Loucy (cell line): Measurements from ENCODE around the gene DLGAP1.

Source experiments
- H2AFZ ChIP-seq: fragments of 200-600 bp; sonication (generic); 2 replicates; pipeline ENCODE4 v1.6.0; 2016; ENCODE audit warnings: antibody characterized with exemption, mild to moderate bottlenecking, low read length, moderate library complexity
- H3F3A ChIP-seq: fragments of 200-600 bp; 2 replicates; pipeline ENCODE4 v1.6.0; 2016; ENCODE audit warnings: antibody characterized with exemption, low read depth, mild to moderate bottlenecking
- H3K27me3 ChIP-seq: fragments of 200-600 bp; sonication (generic); 2 replicates; pipeline ENCODE4 v1.6.1; 2014; ENCODE audit warnings: low read length, mild to moderate bottlenecking; ENCODE audit not compliant: insufficient read depth, poor library complexity, severe bottlenecking
- H3K36me3 ChIP-seq: fragments of 200-600 bp; sonication (generic); 2 replicates; pipeline ENCODE4 v1.6.1; 2016; ENCODE audit warnings: low read length; ENCODE audit not compliant: insufficient read depth
- H3K4me1 ChIP-seq: fragments of 200-600 bp; sonication (generic); 2 replicates; pipeline ENCODE4 v1.5.1; 2014; ENCODE audit warnings: low read length, mild to moderate bottlenecking; ENCODE audit not compliant: insufficient read depth, poor library complexity, severe bottlenecking
- H3K4me2 ChIP-seq: fragments of 200-600 bp; sonication (generic); 2 replicates; pipeline ENCODE4 v1.6.0; 2014; ENCODE audit warnings: antibody characterized with exemption, low read length, low read depth, mild to moderate bottlenecking; ENCODE audit not compliant: poor library complexity, severe bottlenecking
- H3K4me3 ChIP-seq: fragments of 200-600 bp; sonication (generic); 2 replicates; pipeline ENCODE4 v1.5.1; 2014; ENCODE audit warnings: low read length, mild to moderate bottlenecking, mixed read lengths; ENCODE audit not compliant: poor library complexity, severe bottlenecking
- H3K79me2 ChIP-seq: fragments of 200-600 bp; sonication (generic); 2 replicates; pipeline ENCODE4 v1.6.1; 2014; ENCODE audit warnings: low read length; ENCODE audit not compliant: insufficient read depth
- H3K9ac ChIP-seq: fragments of 200-600 bp; sonication (generic); 2 replicates; pipeline ENCODE4 v1.6.0; 2014; ENCODE audit warnings: mild to moderate bottlenecking, low read depth, low read length, moderate library complexity; ENCODE audit not compliant: poor library complexity, severe bottlenecking
- H3K9me2 ChIP-seq: fragments of 200-600 bp; sonication (generic); replicated peaks from 2 replicates; pipeline ENCODE4 v1.6.1; 2016; ENCODE audit warnings: low read depth, low read length, mixed read lengths
- H3K9me3 ChIP-seq: fragments of 200-600 bp; sonication (generic); 2 replicates; pipeline ENCODE4 v1.6.1; 2014; ENCODE audit warnings: mild to moderate bottlenecking, antibody characterized with exemption, low read length, low read depth; ENCODE audit not compliant: insufficient read depth
- H4K20me1 ChIP-seq: fragments of 200-600 bp; sonication (generic); 2 replicates; pipeline ENCODE4 v1.6.0; 2014; ENCODE audit warnings: antibody characterized with exemption, low read length, mild to moderate bottlenecking; ENCODE audit not compliant: insufficient read depth, poor library complexity, severe bottlenecking
- CTCF ChIP-seq: fragments of 200-600 bp; sonication (generic); conservative IDR thresholded peaks from 2 replicates; pipeline ENCODE4 v1.5.1; 2014; ENCODE audit warnings: mild to moderate bottlenecking, antibody characterized with exemption, low read length
- EZH2phosphoT487 ChIP-seq: fragments of 200-600 bp; IDR thresholded peaks from 2 replicates; pipeline ENCODE4 v1.6.1; 2018; ENCODE audit warnings: antibody characterized with exemption, mild to moderate bottlenecking, moderate library complexity, borderline replicate concordance

Gene DLGAP1

DNA sequence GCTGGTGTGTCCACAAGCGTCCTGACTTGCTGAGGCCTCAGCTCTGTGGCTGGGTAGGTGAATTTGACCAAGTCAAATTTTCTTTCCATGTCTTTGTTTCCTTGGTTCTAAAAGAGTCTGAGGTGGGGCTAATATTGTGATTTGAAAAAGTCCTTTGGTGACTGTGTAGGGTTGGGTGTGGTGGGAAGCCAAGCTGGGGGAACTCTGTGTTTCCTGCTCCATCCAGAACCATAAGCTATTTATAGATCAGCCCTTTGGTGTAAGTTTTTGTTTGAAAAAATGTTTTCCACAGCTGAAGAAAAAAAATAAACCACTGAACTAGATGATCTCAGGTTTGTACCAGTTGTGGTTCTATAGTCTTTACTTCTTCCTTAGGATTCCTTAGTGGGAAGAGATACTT is 542.4 kb downstream of the DLGAP1 start:
- Histone ChIP-seq H3K79me2 (no peaks in the 10 kb centered on the region), H3K9me3 (no peaks in the 10 kb centered on the region), H3K9ac (no peak overlapping the region), H3K9me2 (no peaks in the 10 kb centered on the region), H4K20me1 (no peaks in the 10 kb centered on the region), H2AFZ (no peak overlapping the region), H3F3A (no peaks in the 10 kb centered on the region), H3K4me3 (no peak overlapping the region), H3K36me3 (no peaks in the 10 kb centered on the region), H3K27me3 (no peaks in the 10 kb centered on the region), H3K4me2 (no peak overlapping the region), H3K4me1 (no peaks in the 10 kb centered on the region)
- TF ChIP-seq EZH2phosphoT487 = no peak
- no peak for TF ChIP-seq CTCF

- Histone ChIP-seq H3K27me3 (no peaks in the 10 kb centered on the region), H3K4me3 (no peak overlapping the region), H3K36me3 (no peaks in the 10 kb centered on the region), H4K20me1 (no peaks in the 10 kb centered on the region), H2AFZ (no peak overlapping the region), H3F3A (no peaks in the 10 kb centered on the region), H3K4me2 (no peak overlapping the region), H3K9ac (no peak overlapping the region), H3K9me2 (no peaks in the 10 kb centered on the region), H3K4me1 (no peaks in the 10 kb centered on the region), H3K79me2 (no peaks in the 10 kb centered on the region), H3K9me3 (no peaks in the 10 kb centered on the region)
- TF ChIP-seq EZH2phosphoT487 (no peak), CTCF (no peak)
Observed at GRCh38 chr18:3911413-3911812, 543.7 kb downstream of the DLGAP1 start.

GRCh38 chr18:3910512-3910911 is 544.6 kb downstream of the DLGAP1 start:
- Histone ChIP-seq H2AFZ (no peak overlapping the region), H3K79me2 (no peaks in the 10 kb centered on the region), H3K4me1 (no peaks in the 10 kb centered on the region), H3K27me3 (no peaks in the 10 kb centered on the region), H3F3A (no peaks in the 10 kb centered on the region), H3K9me2 (no peaks in the 10 kb centered on the region), H3K9ac (no peak overlapping the region), H3K36me3 (no peaks in the 10 kb centered on the region), H4K20me1 (no peaks in the 10 kb centered on the region), H3K4me3 (no peak overlapping the region), H3K4me2 (no peak overlapping the region), H3K9me3 (no peaks in the 10 kb centered on the region)
- no peak for TF ChIP-seq CTCF
- no peak for TF ChIP-seq EZH2phosphoT487
